GM12878 (cell line): ENCODE results near the gene HEPHL1.

Experiments used
- CEBPB ChIP-seq, 2 experiments: fragments of 150-350 bp in 1 of 2; IDR thresholded peaks; 2 replicates each; pipeline ENCODE4 v1.6.1; 2012 to 2014; ENCODE audit warnings: low read depth in 2 of 2, low read length in 2 of 2, borderline replicate concordance in 1 of 2, inconsistent platforms in 1 of 2
- EZH2 ChIP-seq: IDR thresholded peaks from 2 replicates; pipeline ENCODE4 v1.6.1; 2012; ENCODE audit warnings: low read depth, mild to moderate bottlenecking, control low read depth, inconsistent platforms, low read length, borderline replicate concordance; ENCODE audit not compliant: control insufficient read depth
- TF ChIP-seq, protein P1 (sequence below): IDR thresholded peaks from 2 replicates; pipeline ENCODE4 v1.6.1; 2011; ENCODE audit warnings: mild to moderate bottlenecking, low read depth, low read length, moderate library complexity; ENCODE audit not compliant: insufficient replicate concordance
- TF ChIP-seq, protein P2 (sequence below): fragments of 450-650 bp; IDR thresholded peaks from 2 replicates; pipeline ENCODE4 v1.6.1; 2017; ENCODE audit warnings: mild to moderate bottlenecking, moderate library complexity

DNA sequence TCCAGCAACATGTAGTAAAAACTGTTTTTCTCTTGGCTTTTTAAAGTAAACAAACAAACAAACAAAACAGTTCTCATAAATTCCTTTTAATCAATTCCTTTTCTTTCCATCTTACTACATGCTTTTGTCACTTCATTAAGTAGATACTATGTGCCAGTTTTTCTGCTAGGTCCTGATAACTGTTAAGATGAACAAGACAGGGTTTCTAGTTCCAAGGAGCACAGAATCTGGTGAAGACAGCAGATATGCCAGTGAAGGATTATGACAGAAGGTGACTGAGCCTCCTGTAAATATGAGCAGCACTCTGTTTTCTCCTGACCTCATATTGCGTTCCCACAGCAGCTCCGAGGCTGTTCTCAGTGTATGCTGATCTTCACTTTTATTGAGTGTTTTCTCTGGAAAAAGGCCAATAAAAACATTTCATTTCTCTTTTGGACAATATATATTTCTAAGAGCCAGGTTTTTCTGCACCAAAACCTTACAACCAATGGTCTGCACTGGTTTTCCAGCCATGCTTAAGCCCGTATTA lies 45.8 kb downstream of the HEPHL1 start:
- TF ChIP-seq CEBPB (IDR thresholded peaks at IDR 0.05; ENCODE audit: borderline replicate concordance in 1 of 2, low read depth in 2 of 2, low read length in 2 of 2), result no peak
- TF ChIP-seq, protein P1, sequence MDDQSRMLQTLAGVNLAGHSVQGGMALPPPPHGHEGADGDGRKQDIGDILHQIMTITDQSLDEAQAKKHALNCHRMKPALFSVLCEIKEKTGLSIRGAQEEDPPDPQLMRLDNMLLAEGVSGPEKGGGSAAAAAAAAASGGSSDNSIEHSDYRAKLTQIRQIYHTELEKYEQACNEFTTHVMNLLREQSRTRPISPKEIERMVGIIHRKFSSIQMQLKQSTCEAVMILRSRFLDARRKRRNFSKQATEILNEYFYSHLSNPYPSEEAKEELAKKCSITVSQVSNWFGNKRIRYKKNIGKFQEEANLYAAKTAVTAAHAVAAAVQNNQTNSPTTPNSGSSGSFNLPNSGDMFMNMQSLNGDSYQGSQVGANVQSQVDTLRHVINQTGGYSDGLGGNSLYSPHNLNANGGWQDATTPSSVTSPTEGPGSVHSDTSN, result no peak
- TF ChIP-seq, protein P2, sequence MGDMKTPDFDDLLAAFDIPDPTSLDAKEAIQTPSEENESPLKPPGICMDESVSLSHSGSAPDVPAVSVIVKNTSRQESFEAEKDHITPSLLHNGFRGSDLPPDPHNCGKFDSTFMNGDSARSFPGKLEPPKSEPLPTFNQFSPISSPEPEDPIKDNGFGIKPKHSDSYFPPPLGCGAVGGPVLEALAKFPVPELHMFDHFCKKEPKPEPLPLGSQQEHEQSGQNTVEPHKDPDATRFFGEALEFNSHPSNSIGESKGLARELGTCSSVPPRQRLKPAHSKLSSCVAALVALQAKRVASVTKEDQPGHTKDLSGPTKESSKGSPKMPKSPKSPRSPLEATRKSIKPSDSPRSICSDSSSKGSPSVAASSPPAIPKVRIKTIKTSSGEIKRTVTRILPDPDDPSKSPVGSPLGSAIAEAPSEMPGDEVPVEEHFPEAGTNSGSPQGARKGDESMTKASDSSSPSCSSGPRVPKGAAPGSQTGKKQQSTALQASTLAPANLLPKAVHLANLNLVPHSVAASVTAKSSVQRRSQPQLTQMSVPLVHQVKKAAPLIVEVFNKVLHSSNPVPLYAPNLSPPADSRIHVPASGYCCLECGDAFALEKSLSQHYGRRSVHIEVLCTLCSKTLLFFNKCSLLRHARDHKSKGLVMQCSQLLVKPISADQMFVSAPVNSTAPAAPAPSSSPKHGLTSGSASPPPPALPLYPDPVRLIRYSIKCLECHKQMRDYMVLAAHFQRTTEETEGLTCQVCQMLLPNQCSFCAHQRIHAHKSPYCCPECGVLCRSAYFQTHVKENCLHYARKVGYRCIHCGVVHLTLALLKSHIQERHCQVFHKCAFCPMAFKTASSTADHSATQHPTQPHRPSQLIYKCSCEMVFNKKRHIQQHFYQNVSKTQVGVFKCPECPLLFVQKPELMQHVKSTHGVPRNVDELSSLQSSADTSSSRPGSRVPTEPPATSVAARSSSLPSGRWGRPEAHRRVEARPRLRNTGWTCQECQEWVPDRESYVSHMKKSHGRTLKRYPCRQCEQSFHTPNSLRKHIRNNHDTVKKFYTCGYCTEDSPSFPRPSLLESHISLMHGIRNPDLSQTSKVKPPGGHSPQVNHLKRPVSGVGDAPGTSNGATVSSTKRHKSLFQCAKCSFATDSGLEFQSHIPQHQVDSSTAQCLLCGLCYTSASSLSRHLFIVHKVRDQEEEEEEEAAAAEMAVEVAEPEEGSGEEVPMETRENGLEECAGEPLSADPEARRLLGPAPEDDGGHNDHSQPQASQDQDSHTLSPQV, result no peak
- no peak for TF ChIP-seq EZH2
